WERI-Rb-1 (cell line): ENCODE measurements around the gene LHPP.
"Not testable (repeated sequence)": the region's sequence is repeated elsewhere in the genome, so short reads cannot be mapped to it uniquely, and the experiment has no call there.

Experiments
- DNase-seq: peaks from one replicate; pipeline ENCODE4 v3.0.0-alpha.2; 2020
- H3K27ac ChIP-seq: fragments of 250-450 bp; sonication (Bioruptor Pico); 2 replicates; pipeline ENCODE4 v1.5.1; 2020; ENCODE audit warnings: mild to moderate bottlenecking, moderate library complexity
- H3K27me3 ChIP-seq: fragments of 250-450 bp; sonication (Bioruptor Pico); 2 replicates; pipeline ENCODE4 v1.5.1; 2021; ENCODE audit warnings: mild to moderate bottlenecking, low read depth, moderate library complexity; ENCODE audit not compliant: insufficient read depth, severe bottlenecking
- H3K36me3 ChIP-seq: fragments of 250-450 bp; sonication (Bioruptor Pico); 2 replicates; pipeline ENCODE4 v1.5.1; 2020; ENCODE audit warnings: mild to moderate bottlenecking, moderate library complexity
- H3K4me3 ChIP-seq: 2 replicates; pipeline ENCODE4 v1.5.1; 2011; ENCODE audit warnings: low read depth, mild to moderate bottlenecking, control low read depth, low read length
- H3K9me3 ChIP-seq: fragments of 250-450 bp; sonication (Bioruptor Pico); 2 replicates; pipeline ENCODE4 v1.5.1; 2021; ENCODE audit warnings: mild to moderate bottlenecking, moderate library complexity; ENCODE audit not compliant: severe bottlenecking
- TF ChIP-seq, protein P1 (sequence below): IDR thresholded peaks from 2 replicates; pipeline ENCODE4 v1.5.1; 2011; ENCODE audit warnings: low read depth, mild to moderate bottlenecking, control low read depth, inconsistent platforms, low read length

Gene LHPP

DNA sequence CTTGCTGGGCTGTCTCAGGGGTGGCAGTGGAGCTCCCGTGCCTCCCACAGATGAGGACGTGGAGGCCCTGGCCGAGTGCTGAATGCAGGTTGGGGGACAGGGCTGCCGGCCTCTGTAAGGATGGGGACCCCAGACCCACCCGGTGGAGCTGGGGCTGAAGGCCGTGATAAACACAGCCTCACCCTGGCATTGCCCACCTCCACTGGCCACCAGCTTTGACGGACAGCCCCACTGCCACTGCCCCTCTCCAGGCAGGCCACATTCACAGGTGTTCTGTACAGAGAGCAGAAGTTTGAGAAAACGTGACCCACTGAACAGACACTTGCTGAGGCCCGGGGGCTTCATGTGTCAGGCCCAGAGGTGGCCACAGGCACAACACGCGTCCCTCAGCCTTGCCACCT lies 126.2 kb downstream of the LHPP start:
- H3K9me3 ChIP-seq: peaks cover 5% of the 10 kb centered on the region
- peak overlapping the region; percentile 62 for H3K27ac ChIP-seq
- H3K36me3 ChIP-seq: no peaks in the 10 kb centered on the region
- no peaks in the 10 kb centered on the region for H3K27me3 ChIP-seq
- H3K4me3 ChIP-seq: no peak overlapping the region
- TF ChIP-seq, protein P1, sequence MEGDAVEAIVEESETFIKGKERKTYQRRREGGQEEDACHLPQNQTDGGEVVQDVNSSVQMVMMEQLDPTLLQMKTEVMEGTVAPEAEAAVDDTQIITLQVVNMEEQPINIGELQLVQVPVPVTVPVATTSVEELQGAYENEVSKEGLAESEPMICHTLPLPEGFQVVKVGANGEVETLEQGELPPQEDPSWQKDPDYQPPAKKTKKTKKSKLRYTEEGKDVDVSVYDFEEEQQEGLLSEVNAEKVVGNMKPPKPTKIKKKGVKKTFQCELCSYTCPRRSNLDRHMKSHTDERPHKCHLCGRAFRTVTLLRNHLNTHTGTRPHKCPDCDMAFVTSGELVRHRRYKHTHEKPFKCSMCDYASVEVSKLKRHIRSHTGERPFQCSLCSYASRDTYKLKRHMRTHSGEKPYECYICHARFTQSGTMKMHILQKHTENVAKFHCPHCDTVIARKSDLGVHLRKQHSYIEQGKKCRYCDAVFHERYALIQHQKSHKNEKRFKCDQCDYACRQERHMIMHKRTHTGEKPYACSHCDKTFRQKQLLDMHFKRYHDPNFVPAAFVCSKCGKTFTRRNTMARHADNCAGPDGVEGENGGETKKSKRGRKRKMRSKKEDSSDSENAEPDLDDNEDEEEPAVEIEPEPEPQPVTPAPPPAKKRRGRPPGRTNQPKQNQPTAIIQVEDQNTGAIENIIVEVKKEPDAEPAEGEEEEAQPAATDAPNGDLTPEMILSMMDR: no peak
- no peak for DNase-seq

DNA sequence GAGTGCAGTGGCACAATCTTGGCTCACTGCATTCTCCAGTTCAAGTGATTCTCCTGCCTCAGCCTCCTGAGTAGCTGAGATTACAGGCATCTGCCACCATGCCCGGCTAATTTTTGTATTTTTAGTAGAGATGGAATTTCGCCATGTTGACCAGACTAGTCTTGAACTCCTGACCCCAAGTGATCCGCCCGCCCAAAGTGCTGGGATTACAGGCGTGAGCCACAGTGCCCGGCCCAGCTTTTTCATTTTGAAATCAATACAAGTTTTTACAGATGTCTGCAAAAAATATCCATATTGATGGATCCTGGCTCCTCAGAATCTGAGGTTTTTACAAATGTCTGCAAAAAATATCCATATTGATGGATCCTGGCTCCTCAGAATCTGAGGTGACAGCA lies 126.7 kb downstream of the LHPP start:
- peak overlapping the region; percentile 62 for H3K27ac ChIP-seq
- H3K27me3 ChIP-seq, H3K9me3 ChIP-seq, H3K36me3 ChIP-seq, H3K4me3 ChIP-seq, DNase-seq: not testable (repeated sequence)

DNA sequence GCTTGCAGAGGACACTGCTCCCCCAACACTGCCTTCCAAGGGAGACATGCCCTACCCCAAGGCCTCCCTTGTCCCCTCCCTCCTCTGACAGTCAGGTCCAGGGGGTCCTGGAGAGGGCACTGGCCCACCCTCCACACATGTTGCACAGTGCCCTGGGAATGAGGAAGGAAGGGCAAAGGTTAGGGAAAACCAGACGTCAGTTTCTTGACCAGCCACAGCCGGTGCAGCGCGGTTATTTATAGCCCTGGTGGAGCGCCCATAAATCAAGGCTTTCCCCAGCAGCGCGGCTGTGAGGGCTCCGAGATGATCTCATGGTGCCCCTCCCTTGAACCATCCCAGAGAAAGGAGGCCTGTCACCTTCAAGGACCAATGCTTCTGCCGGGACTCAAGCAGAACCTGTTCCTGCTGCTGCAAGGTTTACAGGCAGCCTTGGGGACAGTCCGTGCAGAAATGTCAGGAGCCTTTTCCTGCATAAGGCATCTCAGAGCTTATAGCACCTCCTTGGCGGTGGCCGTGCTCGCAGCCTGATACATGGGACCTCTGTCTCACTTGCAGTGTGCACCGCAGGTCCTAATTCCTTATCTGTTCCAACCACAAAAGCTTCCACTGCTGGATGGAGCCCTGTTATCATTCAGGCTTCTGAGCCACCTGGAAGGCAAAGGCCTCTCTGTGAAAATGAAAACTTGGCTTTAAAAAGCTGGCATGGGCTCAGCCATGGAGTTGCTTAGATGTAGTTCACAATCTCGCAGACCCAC lies 127.3 kb downstream of the LHPP start:
- H3K27me3 ChIP-seq: no peaks in the 10 kb centered on the region
- peaks cover 5% of the 10 kb centered on the region for H3K9me3 ChIP-seq
- H3K4me3 ChIP-seq: no peak overlapping the region
- DNase-seq: peak; percentile 88
- TF ChIP-seq, protein P1: no peak
- H3K36me3 ChIP-seq: no peaks in the 10 kb centered on the region
- H3K27ac ChIP-seq: peak overlapping the region; percentile 62

DNA sequence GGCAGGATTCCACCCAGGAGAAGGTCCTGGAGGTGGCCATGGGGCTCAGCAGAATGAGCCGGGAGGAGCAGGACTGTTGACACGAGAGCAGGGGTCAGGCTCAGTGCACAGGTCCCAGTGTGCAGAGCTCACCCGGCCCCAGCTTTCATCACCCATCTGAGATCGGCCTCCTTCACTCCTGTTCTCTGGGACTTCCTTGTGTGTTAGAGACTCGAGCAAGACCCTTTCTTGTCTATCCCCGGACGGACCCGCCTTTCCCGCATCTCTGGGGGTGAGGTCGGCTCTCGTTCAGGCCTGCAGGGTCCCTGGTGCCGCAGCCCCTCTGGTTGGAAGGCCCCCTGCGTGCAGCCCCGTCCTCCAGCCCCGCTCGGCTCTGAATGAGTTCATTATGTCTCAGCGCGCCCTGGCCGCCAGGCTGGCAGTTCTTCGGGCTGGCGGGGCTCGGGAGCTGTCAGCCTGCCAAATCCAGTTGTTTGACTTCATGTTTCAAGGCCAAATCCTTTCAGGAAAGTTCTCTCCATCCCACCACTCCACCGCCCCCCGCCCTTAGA lies 127.9 kb downstream of the LHPP start:
- TF ChIP-seq, protein P1: no peak
- no peak overlapping the region for H3K4me3 ChIP-seq
- peaks cover 5% of the 10 kb centered on the region for H3K9me3 ChIP-seq
- no peak for DNase-seq
- H3K36me3 ChIP-seq: no peaks in the 10 kb centered on the region
- H3K27me3 ChIP-seq: no peaks in the 10 kb centered on the region
- peak overlapping the region; percentile 62 for H3K27ac ChIP-seq

DNA sequence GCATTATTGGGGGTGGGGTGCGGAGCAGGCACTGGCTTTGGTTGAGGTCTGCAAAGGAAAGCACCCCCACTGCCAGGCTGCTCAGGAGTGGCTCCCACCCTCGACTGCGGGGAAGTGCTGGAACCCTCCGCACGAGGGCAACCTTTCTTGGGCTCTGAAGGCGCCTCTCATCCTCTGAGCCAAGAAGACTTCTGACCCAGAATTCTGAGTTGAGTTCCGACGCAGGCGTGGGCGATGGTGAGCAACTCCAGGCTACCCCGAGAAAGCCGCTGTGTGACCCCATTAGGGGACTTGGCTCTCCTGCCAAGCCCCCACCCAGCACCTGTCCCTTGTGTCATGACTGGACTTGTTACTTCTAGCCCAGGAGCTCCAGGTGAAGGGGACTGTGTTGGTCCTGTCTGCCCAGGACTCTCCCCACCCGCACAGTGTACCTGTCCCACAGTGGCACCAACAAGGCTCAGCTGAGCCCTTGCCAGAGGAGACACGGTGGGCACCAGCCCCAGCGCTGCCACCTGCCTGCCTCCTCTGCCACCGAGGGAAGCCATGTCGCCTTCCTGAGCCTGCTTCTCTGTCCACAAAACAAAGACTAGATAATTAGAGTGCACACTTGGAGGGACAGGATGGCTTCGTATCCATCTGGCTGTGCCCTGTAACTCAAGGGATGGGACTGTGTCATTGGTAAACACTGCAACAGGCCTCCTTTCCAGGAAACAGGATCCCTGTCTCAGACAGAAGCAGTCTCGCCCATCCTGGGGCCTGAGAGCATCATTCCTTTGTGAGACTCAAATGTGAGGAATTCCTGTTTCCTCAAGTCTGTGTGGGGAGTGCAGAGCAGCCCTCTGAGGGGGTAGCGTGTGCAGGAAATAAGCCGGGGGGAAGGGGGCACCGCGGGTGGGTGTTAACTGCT lies 128.8 kb downstream of the LHPP start:
- Histone ChIP-seq H3K4me3 (no peak overlapping the region), H3K9me3 (peaks cover 5% of the 10 kb centered on the region), H3K36me3 (no peaks in the 10 kb centered on the region), H3K27ac (no peak overlapping the region), H3K27me3 (no peaks in the 10 kb centered on the region)
- DNase-seq: no peak
- TF ChIP-seq, protein P1: no peak

DNA sequence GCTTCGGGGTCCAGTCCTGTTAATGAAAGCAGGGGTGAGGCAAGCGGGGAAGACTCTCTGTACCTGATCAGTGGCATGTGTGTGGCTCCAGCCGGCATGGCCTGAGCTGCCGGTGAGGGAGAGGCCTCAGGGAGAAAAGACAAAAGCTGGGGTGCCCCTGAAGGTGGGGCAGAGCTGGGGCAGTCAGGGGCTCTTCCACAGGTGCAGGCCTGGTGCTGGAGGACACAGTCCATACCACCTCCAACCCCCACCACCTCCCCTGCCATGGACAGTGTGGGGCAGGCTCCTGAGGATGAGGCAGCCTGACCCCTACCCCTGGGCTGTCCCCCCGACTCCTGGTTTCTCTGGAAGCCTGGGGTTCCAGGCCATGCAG lies 129.5 kb downstream of the LHPP start:
- Histone ChIP-seq H3K9me3 (peaks cover 5% of the 10 kb centered on the region), H3K27ac (no peak overlapping the region), H3K4me3 (no peak overlapping the region), H3K27me3 (no peaks in the 10 kb centered on the region), H3K36me3 (no peaks in the 10 kb centered on the region)
- DNase-seq: no peak
- TF ChIP-seq, protein P1: no peak
